Adrenal gland (tissue), 12 donors: ENCODE data around the gene SUCLG2. TPM values are rescaled to one million over a fixed set of nuclear protein-coding genes. Genes with fewer than 3 reads are reported as not detected.

Source experiments
- DNase-seq, 7 donors: peaks; one replicate each; pipeline ENCODE4 v3.0.0-alpha.2; 2019 to 2020
- H3K27ac ChIP-seq, 5 donors: fragments of 200-600 bp; sonication (generic) in 4 of 5; 1 replicate in 3 of 5; 2 replicates in 2 of 5; pipeline versions ENCODE4 v1.5.1 to v1.8.0; 2016 to 2020; ENCODE audit warnings: mild to moderate bottlenecking in 1 of 5
- H3K27me3 ChIP-seq: fragments of 200-600 bp; 2 replicates; pipeline ENCODE4 v1.8.0; 2021
- H3K36me3 ChIP-seq, 2 donors: fragments of 200-600 bp; replicated peaks in 1 of 2; 1 replicate in 1 of 2; 2 replicates in 1 of 2; pipeline versions ENCODE4 v1.5.1 to v1.8.0; 2018 to 2022
- H3K4me1 ChIP-seq, 2 donors: fragments of 200-600 bp; replicated peaks in 1 of 2; 1 replicate in 1 of 2; 2 replicates in 1 of 2; pipeline versions ENCODE4 v1.5.1 to v1.8.0; 2018 to 2021
- H3K4me3 ChIP-seq, 4 donors: fragments of 200-600 bp; sonication (generic) in 3 of 4; one replicate each; pipeline ENCODE4 v1.5.1; 2016 to 2018
- H3K9me3 ChIP-seq, 3 donors: fragments of 200-600 bp; sonication (generic) in 1 of 3; replicated peaks in 1 of 3; 1 replicate in 2 of 3; 2 replicates in 1 of 3; pipeline versions ENCODE4 v1.5.1 to v1.8.0; 2016 to 2021
- CTCF ChIP-seq, 6 experiments: fragments of 450-650 bp in 4 of 6; fragments of 200-600 bp in 2 of 6; sonication (generic) in 1 of 6; IDR thresholded peaks; 1 replicate in 5 of 6; 2 replicates in 1 of 6; pipeline versions ENCODE4 v1.5.1 to v1.8.0; 2016 to 2021; ENCODE audit warnings: antibody characterized with exemption in 6 of 6, mild to moderate bottlenecking in 2 of 6, moderate library complexity in 1 of 6
- POLR2A ChIP-seq, 2 donors: fragments of 450-650 bp; IDR thresholded peaks; one replicate each; pipeline ENCODE4 v1.6.1; 2017; ENCODE audit warnings: antibody characterized with exemption in 2 of 2, mild to moderate bottlenecking in 2 of 2, moderate library complexity in 1 of 2
- WGBS, 4 donors: extraction: QIAGEN DNeasy Blood & Tissue Kit in 2 of 4; methylation state at CpG; one replicate each; pipeline versions ENCODE4 v1.1.5 to v1.1.7; 2013 to 2017; 5-methylcytosine and 5-hydroxymethylcytosine counted together
- intact Hi-C, 2 donors: fragments of 100-400 bp; cut with DNase I; formaldehyde crosslinking; loops; one replicate each; pipeline versions ENCODE4 v1.14.1 to v1.15.0; 2022 to 2023
- polyA plus RNA-seq, 3 donors: library from polyadenylated mRNA; stranded (reverse); fragments of 200-250 nt in 2 of 3; fragments of 350-450 nt in 1 of 3; fragmentation: Illumina TruSeq in 1 of 3; extraction: RNeasy Lipid Tissue Mini Kit (QIAGEN cat#74804) in 1 of 3; gene quantifications; one replicate each; pipeline ENCODE4 v1.2.3, GENCODE V29; 2013 to 2014
- total RNA-seq, 9 donors: library from RNA; depleted of rRNA in 4 of 9; stranded (reverse); fragments of >200 nt in 4 of 9; fragments of 120-200 nt in 1 of 9; fragmentation: NEBNext Ultra II Directional in 1 of 9; extraction: Animal tissue kit (Norgen Biotek cat#: 25700) in 1 of 9; gene quantifications; one replicate each; pipeline versions ENCODE4 v1.1.0 to v1.2.4, GENCODE V29; 2013 to 2023
- donor health status: healthy with polysubstance abuse.
- donor health status: Bipolar disorder and iron deficiency.
- donor health status: DM: yes; HTN: yes; CAD: no.
- donor health status: DM: no; HTN: no; CAD: no.
- donor health status: DM: no; HTN: no; CAD: no.
- donor health status: DM: yes; HTN: yes; CAD: no.

Gene SUCLG2
- total and polyA plus RNA-seq, 12 donors = 24.4 to 115 (median 69.6) TPM

GRCh38 chr3:67526246-67526645 lies 128.2 kb downstream of the SUCLG2 start:
- H3K4me3 ChIP-seq = no peak overlapping the region
- no peak overlapping the region for H3K27ac ChIP-seq
- TF ChIP-seq CTCF (IDR thresholded peaks at IDR 0.05) (no peak), POLR2A (IDR thresholded peaks at IDR 0.05) (no peak)
- no peak for DNase-seq
- no peaks in the 10 kb centered on the region for H3K27me3 ChIP-seq
- intact Hi-C loops = no loop called here
- 92 to 97% (median 93%) methylated on average over 2 of the region's 2 CpGs for WGBS, 4 donors
- no peaks in the 10 kb centered on the region for H3K36me3 ChIP-seq
- no peaks in the 10 kb centered on the region for H3K9me3 ChIP-seq
- peaks cover 0 to 5% of the 10 kb centered on the region in 2 donors for H3K4me1 ChIP-seq

- Histone ChIP-seq H3K4me3 (no peak overlapping the region), H3K9me3 (no peaks in the 10 kb centered on the region), H3K27ac (no peak overlapping the region), H3K36me3 (no peaks in the 10 kb centered on the region), H3K27me3 (no peaks in the 10 kb centered on the region), H3K4me1 (no peaks in the 10 kb centered on the region)
- no peak for TF ChIP-seq POLR2A (IDR thresholded peaks at IDR 0.05)
- no peak for TF ChIP-seq CTCF (IDR thresholded peaks at IDR 0.05)
- 82 to 95% (median 89%) methylated on average over 6 of the region's 6 CpGs for WGBS, 4 donors
- no peak for DNase-seq
- intact Hi-C loops = no loop called here
These were observed 130.4 kb downstream of the SUCLG2 start for GRCh38 chr3:67524046-67524445.

GRCh38 chr3:67522081-67522480 lies 132.3 kb downstream of the SUCLG2 start:
- WGBS, 4 donors = 72 to 83% (median 81%) methylated on average over 4 of the region's 4 CpGs
- H3K27me3 ChIP-seq = no peaks in the 10 kb centered on the region

GRCh38 chr3:67521053-67521646 lies 133.3 kb downstream of the SUCLG2 start:
- Histone ChIP-seq H3K4me1 (no peaks in the 10 kb centered on the region), H3K9me3 (no peaks in the 10 kb centered on the region), H3K27me3 (no peaks in the 10 kb centered on the region), H3K27ac (no peak overlapping the region), H3K4me3 (no peak overlapping the region), H3K36me3 (no peaks in the 10 kb centered on the region)
- TF ChIP-seq CTCF (IDR thresholded peaks at IDR 0.05) (no peak), POLR2A (IDR thresholded peaks at IDR 0.05) (no peak)
- WGBS, 4 donors = 91 to 94% (median 92%) methylated on average over 5 of the region's 5 CpGs
- intact Hi-C loops = no loop called here
- no peak for DNase-seq

More at GRCh38 chr3:67522081-67522480, 132.3 kb downstream of the SUCLG2 start:
- no peak overlapping the region for H3K4me3 ChIP-seq
- H3K4me1 ChIP-seq = no peaks in the 10 kb centered on the region
- TF ChIP-seq CTCF (IDR thresholded peaks at IDR 0.05) (no peak), POLR2A (IDR thresholded peaks at IDR 0.05) (no peak)
- no peaks in the 10 kb centered on the region for H3K36me3 ChIP-seq
- H3K9me3 ChIP-seq = no peaks in the 10 kb centered on the region
- intact Hi-C loops = no loop called here
- DNase-seq = no peak
- H3K27ac ChIP-seq = no peak overlapping the region
